Muscle layer of colon (tissue), 2 donors: ENCODE data around the gene MOV10L1.

Experiments
- H3K27ac ChIP-seq: one replicate; pipeline ENCODE4 v1.7.0; 2013; ENCODE audit warnings: low read depth, mild to moderate bottlenecking, low read length, moderate library complexity
- H3K27me3 ChIP-seq, 2 donors: one replicate each; pipeline ENCODE4 v1.7.0; 2013; ENCODE audit warnings: low read length in 2 of 2, mild to moderate bottlenecking in 2 of 2; ENCODE audit not compliant: insufficient read depth in 2 of 2, control insufficient read depth in 1 of 2
- H3K36me3 ChIP-seq: one replicate; pipeline ENCODE4 v1.7.0; 2013; ENCODE audit warnings: mild to moderate bottlenecking, low read length; ENCODE audit not compliant: insufficient read depth
- H3K4me1 ChIP-seq: one replicate; pipeline ENCODE4 v1.7.0; 2013; ENCODE audit warnings: mild to moderate bottlenecking, low read length; ENCODE audit not compliant: insufficient read depth
- H3K4me3 ChIP-seq, 2 donors: one replicate each; pipeline ENCODE4 v1.7.0; 2013; ENCODE audit warnings: low read length in 2 of 2, low read depth in 1 of 2, mild to moderate bottlenecking in 1 of 2, moderate library complexity in 1 of 2
- H3K9ac ChIP-seq: one replicate; pipeline ENCODE4 v1.7.0; 2013; ENCODE audit warnings: low read length
- H3K9me3 ChIP-seq: one replicate; pipeline ENCODE4 v1.7.0; 2013; ENCODE audit warnings: mild to moderate bottlenecking, low read length
- donor health status: abdominal sarcoma.
- donor health status: Adenocarcinoma of cecum.

The MOV10L1 gene

GRCh38 chr22:50115693-50116092 is 25.9 kb downstream of the MOV10L1 start:
- no peak overlapping the region for H3K9ac ChIP-seq
- H3K9me3 ChIP-seq = no peaks in the 10 kb centered on the region
- H3K27me3 ChIP-seq = peaks cover 0 to 5% of the 10 kb centered on the region in 2 donors
- H3K4me3 ChIP-seq = no peak overlapping the region
- H3K36me3 ChIP-seq = no peaks in the 10 kb centered on the region
- H3K4me1 ChIP-seq = peaks cover 21% of the 10 kb centered on the region
- H3K27ac ChIP-seq = no peak overlapping the region

GRCh38 chr22:50117168-50117762 is 27.5 kb downstream of the MOV10L1 start:
- Histone ChIP-seq H3K9me3 (no peaks in the 10 kb centered on the region), H3K27ac (no peak overlapping the region), H3K4me3 (no peak overlapping the region), H3K36me3 (no peaks in the 10 kb centered on the region), H3K9ac (no peak overlapping the region), H3K27me3 (peaks cover 0 to 2% of the 10 kb centered on the region in 2 donors), H3K4me1 (peaks cover 21% of the 10 kb centered on the region)

GRCh38 chr22:50118129-50118528 is 28.3 kb downstream of the MOV10L1 start:
- Histone ChIP-seq H3K27ac (no peak overlapping the region), H3K4me1 (peaks cover 21% of the 10 kb centered on the region), H3K9me3 (no peaks in the 10 kb centered on the region), H3K9ac (no peak overlapping the region), H3K27me3 (no peaks in the 10 kb centered on the region), H3K36me3 (no peaks in the 10 kb centered on the region), H3K4me3 (no peak overlapping the region)

- Histone ChIP-seq H3K4me1 (peaks cover 21% of the 10 kb centered on the region), H3K9ac (no peak overlapping the region), H3K36me3 (no peaks in the 10 kb centered on the region), H3K4me3 (no peak overlapping the region), H3K9me3 (no peaks in the 10 kb centered on the region), H3K27me3 (no peaks in the 10 kb centered on the region), H3K27ac (no peak overlapping the region)
Observed at GRCh38 chr22:50118557-50119168, 28.9 kb downstream of the MOV10L1 start.

GRCh38 chr22:50119169-50119767 is 29.5 kb downstream of the MOV10L1 start:
- peaks cover 19% of the 10 kb centered on the region for H3K4me1 ChIP-seq
- H3K36me3 ChIP-seq = no peaks in the 10 kb centered on the region
- no peak overlapping the region for H3K9ac ChIP-seq
- no peak overlapping the region for H3K4me3 ChIP-seq
- no peaks in the 10 kb centered on the region for H3K9me3 ChIP-seq
- no peak overlapping the region for H3K27ac ChIP-seq
- no peaks in the 10 kb centered on the region for H3K27me3 ChIP-seq

- no peak overlapping the region for H3K4me3 ChIP-seq
- H3K27ac ChIP-seq = no peak overlapping the region
- no peaks in the 10 kb centered on the region for H3K27me3 ChIP-seq
- no peaks in the 10 kb centered on the region for H3K9me3 ChIP-seq
- no peaks in the 10 kb centered on the region for H3K36me3 ChIP-seq
- no peak overlapping the region for H3K9ac ChIP-seq
- H3K4me1 ChIP-seq = peaks cover 13% of the 10 kb centered on the region
Observed at GRCh38 chr22:50119768-50120251, 30.0 kb downstream of the MOV10L1 start.

- no peak overlapping the region for H3K27ac ChIP-seq
- peaks cover 10% of the 10 kb centered on the region for H3K4me1 ChIP-seq
- H3K27me3 ChIP-seq = no peaks in the 10 kb centered on the region
- no peaks in the 10 kb centered on the region for H3K9me3 ChIP-seq
- no peak overlapping the region for H3K9ac ChIP-seq
- H3K4me3 ChIP-seq = no peak overlapping the region
- H3K36me3 ChIP-seq = no peaks in the 10 kb centered on the region
Observed at GRCh38 chr22:50121202-50121740, 31.5 kb downstream of the MOV10L1 start.

GRCh38 chr22:50123119-50123518 is 33.3 kb downstream of the MOV10L1 start:
- H3K27me3 ChIP-seq = no peaks in the 10 kb centered on the region
- no peaks in the 10 kb centered on the region for H3K9me3 ChIP-seq
- H3K9ac ChIP-seq = no peak overlapping the region
- H3K36me3 ChIP-seq = no peaks in the 10 kb centered on the region
- H3K27ac ChIP-seq = no peak overlapping the region
- H3K4me3 ChIP-seq = no peak overlapping the region
- H3K4me1 ChIP-seq = peaks cover 10% of the 10 kb centered on the region

GRCh38 chr22:50125029-50125428 is 35.2 kb downstream of the MOV10L1 start:
- Histone ChIP-seq H3K9ac (no peak overlapping the region), H3K27me3 (no peaks in the 10 kb centered on the region), H3K4me1 (no peaks in the 10 kb centered on the region), H3K27ac (no peak overlapping the region), H3K36me3 (no peaks in the 10 kb centered on the region), H3K4me3 (no peak overlapping the region), H3K9me3 (no peaks in the 10 kb centered on the region)

GRCh38 chr22:50129121-50129736 is 39.4 kb downstream of the MOV10L1 start:
- no peak overlapping the region for H3K27ac ChIP-seq
- H3K27me3 ChIP-seq = no peaks in the 10 kb centered on the region
- no peak overlapping the region for H3K9ac ChIP-seq
- no peaks in the 10 kb centered on the region for H3K9me3 ChIP-seq
- no peaks in the 10 kb centered on the region for H3K36me3 ChIP-seq
- no peak overlapping the region for H3K4me3 ChIP-seq
- no peaks in the 10 kb centered on the region for H3K4me1 ChIP-seq

- Histone ChIP-seq H3K9ac (no peak overlapping the region), H3K9me3 (no peaks in the 10 kb centered on the region), H3K4me1 (peaks cover 6% of the 10 kb centered on the region), H3K27ac (no peak overlapping the region), H3K36me3 (no peaks in the 10 kb centered on the region), H3K27me3 (no peaks in the 10 kb centered on the region), H3K4me3 (no peak overlapping the region)
Observed at GRCh38 chr22:50131894-50132293, 42.1 kb downstream of the MOV10L1 start.
